Measurements from ENCODE around the gene MGMT.

Gene MGMT

GRCh38 chr10:129522041-129522585 is 55.1 kb downstream of the MGMT start:
- no peak for DNase-seq

- DNase-seq: no peak
Measured at GRCh38 chr10:129523031-129523722, 56.1 kb downstream of the MGMT start.

GRCh38 chr10:129523723-129524316 is 56.8 kb downstream of the MGMT start:
- no peak for DNase-seq

- no peak for DNase-seq
Measured at GRCh38 chr10:129524936-129525335, 57.9 kb downstream of the MGMT start.

GRCh38 chr10:129525401-129525801 is 58.4 kb downstream of the MGMT start:
- DNase-seq: no peak

- DNase-seq: no peak
Measured at GRCh38 chr10:129526943-129527342, 59.9 kb downstream of the MGMT start.

GRCh38 chr10:129528376-129528978 is 61.4 kb downstream of the MGMT start:
- no peak for DNase-seq

GRCh38 chr10:129530581-129530980 is 63.5 kb downstream of the MGMT start:
- no peak for DNase-seq

GRCh38 chr10:129531195-129531968 is 64.3 kb downstream of the MGMT start:
- DNase-seq: no peak

GRCh38 chr10:129531969-129532660 is 65.1 kb downstream of the MGMT start:
- no peak for DNase-seq

- no peak for DNase-seq
Measured at GRCh38 chr10:129532838-129533237, 65.8 kb downstream of the MGMT start.

- DNase-seq: no peak
Measured at GRCh38 chr10:129533281-129533680, 66.2 kb downstream of the MGMT start.

- DNase-seq: no peak
Measured at GRCh38 chr10:129534826-129535225, 67.8 kb downstream of the MGMT start.

GRCh38 chr10:129536336-129536735 is 69.3 kb downstream of the MGMT start:
- no peak for DNase-seq

- no peak for DNase-seq
Measured at GRCh38 chr10:129537151-129537550, 70.1 kb downstream of the MGMT start.

GRCh38 chr10:129538236-129538635 is 71.2 kb downstream of the MGMT start:
- no peak for DNase-seq

GRCh38 chr10:129541200-129541599 is 74.2 kb downstream of the MGMT start:
- no peak for DNase-seq

- no peak for DNase-seq
Measured at GRCh38 chr10:129541748-129542487, 74.9 kb downstream of the MGMT start.

- DNase-seq: no peak
Measured at GRCh38 chr10:129542589-129542988, 75.5 kb downstream of the MGMT start.

- no peak for DNase-seq
Measured at GRCh38 chr10:129544205-129545202, 77.5 kb downstream of the MGMT start.

GRCh38 chr10:129545261-129545660 is 78.2 kb downstream of the MGMT start:
- DNase-seq: no peak
